IgD-negative memory B cell (primary cell): ENCODE data around the gene ADCY5. TPM values are rescaled to one million over a fixed set of nuclear protein-coding genes. Genes with fewer than 3 reads are reported as not detected.
A peak's percentile ranks its signal among the peaks of the same experiment; 100 is the strongest.

Experiments
- H3K27ac Mint-ChIP-seq, 3 donors: one replicate each; pipeline ENCODE4 v1.8.0; 2020 to 2022; ENCODE audit warnings: mild to moderate bottlenecking in 3 of 3, mixed read lengths in 3 of 3, moderate library complexity in 1 of 3
- H3K27me3 Mint-ChIP-seq: one replicate; pipeline ENCODE4 v1.8.0; 2021; ENCODE audit warnings: mixed read lengths
- H3K36me3 Mint-ChIP-seq: one replicate; pipeline ENCODE4 v1.8.0; 2020; ENCODE audit warnings: mild to moderate bottlenecking, mixed read lengths
- H3K4me1 Mint-ChIP-seq, 3 donors: one replicate each; pipeline ENCODE4 v1.8.0; 2020 to 2022; ENCODE audit warnings: mixed read lengths in 3 of 3, mild to moderate bottlenecking in 1 of 3
- H3K4me3 Mint-ChIP-seq, 4 donors: one replicate each; pipeline ENCODE4 v1.8.0; 2020 to 2022; ENCODE audit warnings: mild to moderate bottlenecking in 4 of 4, mixed read lengths in 4 of 4, moderate library complexity in 3 of 4
- H3K9me3 Mint-ChIP-seq, 3 donors: one replicate each; pipeline ENCODE4 v1.8.0; 2020 to 2021; ENCODE audit warnings: mixed read lengths in 3 of 3, mild to moderate bottlenecking in 1 of 3
- polyA plus RNA-seq: library from polyadenylated mRNA; unstranded; fragments of 300-500 nt; fragmentation: Illumina TruSeq; gene quantifications from one replicate; pipeline ENCODE4 v1.2.3, GENCODE V29; 2021

ADCY5 gene
- polyA plus RNA-seq, 1 donor from 2014 or later, result not detected

GRCh38 chr3:123295901-123296250 is 153.0 kb downstream of the ADCY5 start:
- Mint-ChIP-seq H3K4me3 (no peak overlapping the region), H3K27ac (no peak overlapping the region)

GRCh38 chr3:123295171-123295900 is 153.6 kb downstream of the ADCY5 start:
- no peak overlapping the region for H3K4me3 Mint-ChIP-seq
- no peaks in the 10 kb centered on the region for H3K4me1 Mint-ChIP-seq
- no peak overlapping the region for H3K27ac Mint-ChIP-seq
- H3K36me3 Mint-ChIP-seq, result peaks cover 5% of the 10 kb centered on the region
- peaks cover 4% of the 10 kb centered on the region for H3K27me3 Mint-ChIP-seq
- H3K9me3 Mint-ChIP-seq, result no peaks in the 10 kb centered on the region

More at GRCh38 chr3:123295901-123296250, 153.0 kb downstream of the ADCY5 start:
- peaks cover 4% of the 10 kb centered on the region for H3K36me3 Mint-ChIP-seq
- H3K9me3 Mint-ChIP-seq, result no peaks in the 10 kb centered on the region
- H3K4me1 Mint-ChIP-seq, result no peaks in the 10 kb centered on the region
- peaks cover 4% of the 10 kb centered on the region for H3K27me3 Mint-ChIP-seq

- Mint-ChIP-seq H3K27me3 (peaks cover 4% of the 10 kb centered on the region), H3K27ac (no peak overlapping the region), H3K4me1 (peaks cover 0 to 3% (median 0%) of the 10 kb centered on the region in 3 donors), H3K9me3 (no peaks in the 10 kb centered on the region), H3K4me3 (no peak overlapping the region), H3K36me3 (peaks cover 5% of the 10 kb centered on the region)
Measured at GRCh38 chr3:123294296-123294938, 154.5 kb downstream of the ADCY5 start.

- no peak overlapping the region for H3K4me3 Mint-ChIP-seq
Measured at GRCh38 chr3:123292321-123293310, 156.3 kb downstream of the ADCY5 start.

GRCh38 chr3:123291404-123291803 is 157.5 kb downstream of the ADCY5 start:
- peaks cover 3% of the 10 kb centered on the region for H3K36me3 Mint-ChIP-seq
- H3K27ac Mint-ChIP-seq, result no peak overlapping the region
- H3K4me1 Mint-ChIP-seq, result peaks cover 0 to 3% (median 0%) of the 10 kb centered on the region in 3 donors
- H3K9me3 Mint-ChIP-seq, result peaks cover 0 to 3% (median 0%) of the 10 kb centered on the region in 3 donors
- H3K27me3 Mint-ChIP-seq, result peaks cover 5% of the 10 kb centered on the region
- H3K4me3 Mint-ChIP-seq, result no peak overlapping the region

More at GRCh38 chr3:123292321-123293310, 156.3 kb downstream of the ADCY5 start:
- no peak overlapping the region for H3K27ac Mint-ChIP-seq
- H3K9me3 Mint-ChIP-seq, result no peaks in the 10 kb centered on the region
- H3K27me3 Mint-ChIP-seq, result peaks cover 4% of the 10 kb centered on the region
- H3K4me1 Mint-ChIP-seq, result peaks cover 0 to 3% (median 0%) of the 10 kb centered on the region in 3 donors
- peaks cover 3% of the 10 kb centered on the region for H3K36me3 Mint-ChIP-seq

- Mint-ChIP-seq H3K27ac (no peak overlapping the region), H3K27me3 (peaks cover 5% of the 10 kb centered on the region), H3K36me3 (peaks cover 3% of the 10 kb centered on the region), H3K4me1 (peaks cover 0 to 3% (median 0%) of the 10 kb centered on the region in 3 donors), H3K4me3 (no peak overlapping the region), H3K9me3 (peaks cover 0 to 3% (median 0%) of the 10 kb centered on the region in 3 donors)
Measured at GRCh38 chr3:123290962-123291361, 157.9 kb downstream of the ADCY5 start.

- Mint-ChIP-seq H3K4me1 (peaks cover 0 to 3% (median 0%) of the 10 kb centered on the region in 3 donors), H3K27me3 (peaks cover 5% of the 10 kb centered on the region)
Measured at GRCh38 chr3:123290107-123290930, 158.6 kb downstream of the ADCY5 start.

GRCh38 chr3:123289391-123290106 is 159.3 kb downstream of the ADCY5 start:
- Mint-ChIP-seq H3K4me3 (no peak overlapping the region), H3K27ac (no peak overlapping the region)

More at GRCh38 chr3:123290107-123290930, 158.6 kb downstream of the ADCY5 start:
- Mint-ChIP-seq H3K27ac (no peak overlapping the region), H3K9me3 (peaks cover 0 to 3% (median 0%) of the 10 kb centered on the region in 3 donors), H3K4me3 (peak overlapping the region in 1 of 4 donors; percentile 55), H3K36me3 (peaks cover 3% of the 10 kb centered on the region)

GRCh38 chr3:123287962-123288302 is 161.0 kb downstream of the ADCY5 start:
- Mint-ChIP-seq H3K27me3 (peaks cover 2% of the 10 kb centered on the region), H3K36me3 (peaks cover 2% of the 10 kb centered on the region), H3K4me1 (peaks cover 0 to 3% (median 0%) of the 10 kb centered on the region in 3 donors), H3K9me3 (peaks cover 0 to 3% (median 0%) of the 10 kb centered on the region in 3 donors), H3K27ac (no peak overlapping the region), H3K4me3 (no peak overlapping the region)

More at GRCh38 chr3:123289391-123290106, 159.3 kb downstream of the ADCY5 start:
- H3K4me1 Mint-ChIP-seq, result peaks cover 0 to 3% (median 0%) of the 10 kb centered on the region in 3 donors
- H3K27me3 Mint-ChIP-seq, result peaks cover 5% of the 10 kb centered on the region
- peaks cover 3% of the 10 kb centered on the region for H3K36me3 Mint-ChIP-seq
- H3K9me3 Mint-ChIP-seq, result peaks cover 0 to 3% (median 0%) of the 10 kb centered on the region in 3 donors

- H3K4me1 Mint-ChIP-seq, result peaks cover 0 to 3% (median 0%) of the 10 kb centered on the region in 3 donors
- H3K36me3 Mint-ChIP-seq, result peaks cover 4% of the 10 kb centered on the region
- H3K27ac Mint-ChIP-seq, result no peak overlapping the region
- peaks cover 0 to 3% (median 0%) of the 10 kb centered on the region in 3 donors for H3K9me3 Mint-ChIP-seq
- peaks cover 2% of the 10 kb centered on the region for H3K27me3 Mint-ChIP-seq
- H3K4me3 Mint-ChIP-seq, result no peak overlapping the region
Measured at GRCh38 chr3:123287051-123287961, 161.6 kb downstream of the ADCY5 start.

- Mint-ChIP-seq H3K36me3 (peaks cover 5% of the 10 kb centered on the region), H3K4me1 (peaks cover 0 to 3% (median 0%) of the 10 kb centered on the region in 3 donors), H3K27me3 (peaks cover 2% of the 10 kb centered on the region), H3K9me3 (peaks cover 0 to 3% (median 0%) of the 10 kb centered on the region in 3 donors), H3K27ac (no peak overlapping the region), H3K4me3 (no peak overlapping the region)
Measured at GRCh38 chr3:123286308-123287023, 162.4 kb downstream of the ADCY5 start.

GRCh38 chr3:123285931-123286307 is 163.0 kb downstream of the ADCY5 start:
- peaks cover 3% of the 10 kb centered on the region for H3K36me3 Mint-ChIP-seq
- no peak overlapping the region for H3K27ac Mint-ChIP-seq
- peaks cover 2% of the 10 kb centered on the region for H3K27me3 Mint-ChIP-seq
- peaks cover 0 to 3% (median 0%) of the 10 kb centered on the region in 3 donors for H3K4me1 Mint-ChIP-seq
- H3K9me3 Mint-ChIP-seq, result peaks cover 0 to 3% (median 0%) of the 10 kb centered on the region in 3 donors
- H3K4me3 Mint-ChIP-seq, result no peak overlapping the region
